Keratinocyte (primary cell): ENCODE results near the gene GNB1L. TPM values are rescaled to one million over a fixed set of nuclear protein-coding genes. Genes with fewer than 3 reads are reported as not detected.

ENCODE experiments used
- DNase-seq: peaks from one replicate; pipeline ENCODE4 v3.0.0-alpha.2; 2011; ENCODE audit warnings: low read depth, missing footprints, low spot score
- FAIRE-seq: peaks from 2 replicates; lab custom pipeline; 2011; peaks lifted over from hg19 to GRCh38; lab: Jason Lieb, UNC
- H2AFZ ChIP-seq: 2 replicates; pipeline ENCODE4 v1.6.0; 2012; ENCODE audit warnings: low read length, control low read depth, inconsistent platforms; ENCODE audit not compliant: control insufficient read depth
- H3K27ac ChIP-seq: 2 replicates; pipeline ENCODE4 v1.5.1; 2011; ENCODE audit warnings: low read length; ENCODE audit not compliant: control insufficient read depth, insufficient read depth
- H3K27me3 ChIP-seq: 3 replicates; pipeline ENCODE4 v1.6.0; 2011; ENCODE audit warnings: low read length; ENCODE audit not compliant: control insufficient read depth, insufficient read depth; ENCODE audit errors: extremely low read depth
- H3K36me3 ChIP-seq, 2 experiments: 2 replicates in 1 of 2; 3 replicates in 1 of 2; pipeline ENCODE4 v1.5.1; 2011; ENCODE audit warnings: low read length in 2 of 2, mild to moderate bottlenecking in 1 of 2; ENCODE audit not compliant: control insufficient read depth in 2 of 2, insufficient read depth in 2 of 2; ENCODE audit errors: extremely low read depth in 1 of 2
- H3K4me1 ChIP-seq: 3 replicates; pipeline ENCODE4 v1.5.1; 2011; ENCODE audit warnings: low read length; ENCODE audit not compliant: control insufficient read depth, insufficient read depth; ENCODE audit errors: extremely low read depth
- H3K4me2 ChIP-seq: 3 replicates; pipeline ENCODE4 v1.6.0; 2011; ENCODE audit warnings: low read depth, low read length; ENCODE audit not compliant: control insufficient read depth, insufficient read depth; ENCODE audit errors: extremely low read depth
- H3K4me3 ChIP-seq, 3 experiments: fragments of 200-600 bp in 1 of 3; sonication (generic) in 1 of 3; 2 replicates in 2 of 3; 3 replicates in 1 of 3; pipeline ENCODE4 v1.5.1; 2011 to 2016; ENCODE audit warnings: low read length in 3 of 3, mild to moderate bottlenecking in 3 of 3, control low read depth in 2 of 3, inconsistent platforms in 1 of 3, low read depth in 1 of 3, mixed read lengths in 1 of 3, mixed run types in 1 of 3, moderate library complexity in 1 of 3; ENCODE audit not compliant: control insufficient read depth in 2 of 3, insufficient read depth in 2 of 3; ENCODE audit errors: extremely low read depth in 1 of 3
- H3K79me2 ChIP-seq: 2 replicates; pipeline ENCODE4 v1.6.0; 2012; ENCODE audit warnings: low read length; ENCODE audit not compliant: control insufficient read depth, insufficient read depth
- H3K9ac ChIP-seq: 3 replicates; pipeline ENCODE4 v1.6.0; 2011; ENCODE audit warnings: low read length; ENCODE audit not compliant: control insufficient read depth, insufficient read depth; ENCODE audit errors: extremely low read depth
- H3K9me1 ChIP-seq: 3 replicates; pipeline ENCODE4 v1.6.0; 2011; ENCODE audit warnings: low read length; ENCODE audit not compliant: control insufficient read depth, insufficient read depth; ENCODE audit errors: extremely low read depth
- H3K9me3 ChIP-seq: 2 replicates; pipeline ENCODE4 v1.5.1; 2012; ENCODE audit warnings: low read depth, low read length; ENCODE audit not compliant: control insufficient read depth
- H4K20me1 ChIP-seq: 3 replicates; pipeline ENCODE4 v1.6.0; 2011; ENCODE audit warnings: low read length; ENCODE audit not compliant: control insufficient read depth, insufficient read depth; ENCODE audit errors: extremely low read depth
- EZH2 ChIP-seq: IDR thresholded peaks from one replicate; pipeline ENCODE4 v1.6.1; 2012; ENCODE audit warnings: inconsistent platforms, mild to moderate bottlenecking, low read length, moderate library complexity
- dilution Hi-C: fragments of 300-500 bp; cut with MboI; formaldehyde crosslinking; loops from one replicate; pipeline ENCODE4 v1.7.0; 2020; ENCODE audit warnings: low sequenced_read_pairs; ENCODE audit not compliant: extremely low pct_ligation_motif_present
- polyA plus RNA-seq, 5 experiments: library from polyadenylated mRNA; depleted of rRNA in 3 of 5; stranded (reverse) in 3 of 5; stranded (forward) in 1 of 5; unstranded in 1 of 5; fragments of >200 nt; gene quantifications; 1 replicate in 1 of 5; 2 replicates in 3 of 5; 3 replicates in 1 of 5; pipeline versions ENCODE4 v1.2.1 to v1.2.3, GENCODE V29; 2011 to 2012; ENCODE audit warnings: missing spikeins in 2 of 5, low read depth in 1 of 5, low replicate concordance in 1 of 5
- TF ChIP-seq, protein P1 (sequence below), 3 experiments: IDR thresholded peaks in 1 of 3; conservative IDR thresholded peaks in 1 of 3; optimal IDR thresholded peaks in 1 of 3; 2 replicates in 2 of 3; 3 replicates in 1 of 3; pipeline versions ENCODE3 to v1.5.1; 2011; ENCODE audit warnings: low read length in 3 of 3, mild to moderate bottlenecking in 3 of 3, moderate library complexity in 2 of 3, control low read depth in 1 of 3, inconsistent platforms in 1 of 3; ENCODE audit not compliant: insufficient read depth in 2 of 3; ENCODE audit errors: extremely low read depth in 1 of 3

Gene GNB1L
- polyA plus RNA-seq, 1 donor (not counting 4 experiments of a cell fraction or from before 2014, with no cell fraction given), result 2.0 TPM

DNA sequence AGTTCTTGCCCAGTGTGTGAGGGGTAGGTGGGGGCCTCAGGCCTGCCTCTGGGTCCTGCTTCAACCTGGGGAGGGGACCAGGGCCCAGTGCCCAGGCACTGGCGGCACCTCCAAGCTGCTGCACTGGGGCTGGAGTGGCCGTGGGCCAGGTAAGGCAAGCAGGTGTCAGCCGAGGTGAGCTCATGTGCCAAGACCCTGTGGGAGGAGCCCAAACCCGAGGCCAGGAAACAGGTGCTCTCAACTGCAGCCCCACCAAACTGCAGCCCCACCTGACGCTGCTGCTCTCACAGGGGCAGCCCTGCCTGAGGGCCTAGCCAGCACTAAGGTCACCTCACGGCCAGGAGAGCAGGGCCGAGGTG is 18.1 kb upstream of the GNB1L start:
- Histone ChIP-seq H3K27ac (no peak overlapping the region), H3K4me2 (no peak overlapping the region), H3K4me3 (no peak overlapping the region), H3K36me3 (no peaks in the 10 kb centered on the region), H3K4me1 (peaks cover 44% of the 10 kb centered on the region), H3K79me2 (no peaks in the 10 kb centered on the region), H3K9me1 (no peaks in the 10 kb centered on the region), H4K20me1 (no peaks in the 10 kb centered on the region), H3K9me3 (no peaks in the 10 kb centered on the region), H3K27me3 (no peaks in the 10 kb centered on the region), H2AFZ (no peak overlapping the region), H3K9ac (no peak overlapping the region)
- FAIRE-seq (no peak), DNase-seq (no peak)
- dilution Hi-C loops, result no loop called here
- TF ChIP-seq EZH2, result no peak
- TF ChIP-seq, protein P1, sequence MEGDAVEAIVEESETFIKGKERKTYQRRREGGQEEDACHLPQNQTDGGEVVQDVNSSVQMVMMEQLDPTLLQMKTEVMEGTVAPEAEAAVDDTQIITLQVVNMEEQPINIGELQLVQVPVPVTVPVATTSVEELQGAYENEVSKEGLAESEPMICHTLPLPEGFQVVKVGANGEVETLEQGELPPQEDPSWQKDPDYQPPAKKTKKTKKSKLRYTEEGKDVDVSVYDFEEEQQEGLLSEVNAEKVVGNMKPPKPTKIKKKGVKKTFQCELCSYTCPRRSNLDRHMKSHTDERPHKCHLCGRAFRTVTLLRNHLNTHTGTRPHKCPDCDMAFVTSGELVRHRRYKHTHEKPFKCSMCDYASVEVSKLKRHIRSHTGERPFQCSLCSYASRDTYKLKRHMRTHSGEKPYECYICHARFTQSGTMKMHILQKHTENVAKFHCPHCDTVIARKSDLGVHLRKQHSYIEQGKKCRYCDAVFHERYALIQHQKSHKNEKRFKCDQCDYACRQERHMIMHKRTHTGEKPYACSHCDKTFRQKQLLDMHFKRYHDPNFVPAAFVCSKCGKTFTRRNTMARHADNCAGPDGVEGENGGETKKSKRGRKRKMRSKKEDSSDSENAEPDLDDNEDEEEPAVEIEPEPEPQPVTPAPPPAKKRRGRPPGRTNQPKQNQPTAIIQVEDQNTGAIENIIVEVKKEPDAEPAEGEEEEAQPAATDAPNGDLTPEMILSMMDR (optimal IDR thresholded peaks at IDR 0.05 in 1 of 3, IDR thresholded peaks at IDR 0.05 in 1 of 3, conservative IDR thresholded peaks at IDR 0.05 in 1 of 3; ENCODE audit: extremely low read depth in 1 of 3, insufficient read depth in 2 of 3, low read length in 3 of 3), result no peak

DNA sequence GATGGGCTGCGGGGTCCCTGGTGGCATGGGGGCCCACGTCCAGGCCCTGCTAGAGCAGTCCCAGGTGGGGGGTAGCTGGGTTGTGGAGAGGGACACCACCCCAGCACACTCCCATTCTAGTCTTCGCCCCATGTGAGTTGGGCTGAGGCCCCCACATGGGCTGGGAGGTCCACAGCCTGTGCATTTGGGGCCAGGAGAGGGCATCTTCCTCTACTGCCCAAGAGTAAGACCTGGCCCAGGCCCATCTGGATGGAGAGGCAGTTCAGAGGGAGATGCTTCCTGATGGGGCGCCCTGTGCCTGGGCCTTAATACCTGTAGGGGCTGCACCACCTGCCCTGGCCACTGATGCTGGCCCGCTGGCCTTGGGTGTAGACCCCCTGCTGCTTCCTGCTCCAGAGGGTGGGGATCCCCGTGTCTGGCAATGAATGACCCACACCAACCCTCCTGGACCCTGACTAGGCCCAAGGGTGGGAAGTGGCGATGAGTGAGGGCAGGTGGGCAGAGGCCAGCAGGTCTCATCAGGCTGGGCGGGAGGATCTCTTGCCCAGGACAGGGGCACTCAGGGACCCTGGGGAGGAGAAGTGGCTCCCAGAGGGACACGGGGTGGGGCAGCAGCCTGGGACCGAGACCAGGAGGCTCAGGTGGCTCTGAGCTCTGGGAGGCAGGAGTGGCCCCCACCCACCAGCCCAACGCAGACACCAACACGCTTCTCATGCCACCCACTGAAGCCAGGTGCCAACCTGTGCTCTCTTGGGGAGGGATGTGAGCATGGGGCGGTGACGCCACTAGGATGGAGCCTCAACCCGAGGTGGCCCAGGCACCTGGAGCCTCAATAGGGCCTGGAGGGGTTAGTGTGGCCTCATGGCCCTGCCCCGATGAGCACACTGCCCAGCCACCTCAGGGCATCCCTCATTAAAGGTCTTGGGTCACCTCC is 17.4 kb upstream of the GNB1L start:
- no peak overlapping the region for H3K4me2 ChIP-seq
- FAIRE-seq (no peak), DNase-seq (no peak)
- H4K20me1 ChIP-seq, result no peaks in the 10 kb centered on the region
- H3K27ac ChIP-seq, result no peak overlapping the region
- H3K4me1 ChIP-seq, result peaks cover 44% of the 10 kb centered on the region
- H3K4me3 ChIP-seq, result no peak overlapping the region
- no peaks in the 10 kb centered on the region for H3K79me2 ChIP-seq
- H3K9me3 ChIP-seq, result no peaks in the 10 kb centered on the region
- dilution Hi-C loops, result no loop called here
- H2AFZ ChIP-seq, result no peak overlapping the region
- H3K27me3 ChIP-seq, result no peaks in the 10 kb centered on the region
- TF ChIP-seq, protein P1 (optimal IDR thresholded peaks at IDR 0.05 in 1 of 3, IDR thresholded peaks at IDR 0.05 in 1 of 3, conservative IDR thresholded peaks at IDR 0.05 in 1 of 3; ENCODE audit: extremely low read depth in 1 of 3, insufficient read depth in 2 of 3, low read length in 3 of 3), result no peak
- no peak for TF ChIP-seq EZH2
- H3K36me3 ChIP-seq, result no peaks in the 10 kb centered on the region
- no peaks in the 10 kb centered on the region for H3K9me1 ChIP-seq
- no peak overlapping the region for H3K9ac ChIP-seq
